Dendritic cell treated with granulocyte-macrophage colony-stimulating factor and Interleukin-4, amounts not matched to agents 40 ng/mL and 50 ng/mL, for 4 days (primary cell): ENCODE measurements around the gene SLC22A3.
"Not testable (repeated sequence)": the region's sequence is repeated elsewhere in the genome, so short reads cannot be mapped to it uniquely, and the experiment has no call there.

Experiments
- H3K27ac Mint-ChIP-seq: one replicate; pipeline ENCODE4 v1.8.0; 2022; ENCODE audit warnings: mild to moderate bottlenecking, mixed read lengths
- H3K27me3 Mint-ChIP-seq: one replicate; pipeline ENCODE4 v1.8.0; 2022; ENCODE audit warnings: mild to moderate bottlenecking, mixed read lengths
- H3K36me3 Mint-ChIP-seq: one replicate; pipeline ENCODE4 v1.8.0; 2022; ENCODE audit warnings: low read depth, mixed read lengths
- H3K4me1 Mint-ChIP-seq: one replicate; pipeline ENCODE4 v1.8.0; 2022; ENCODE audit warnings: low read depth, mixed read lengths
- H3K4me3 Mint-ChIP-seq: one replicate; pipeline ENCODE4 v1.8.0; 2022; ENCODE audit warnings: mild to moderate bottlenecking, moderate library complexity, mixed read lengths
- H3K9me3 Mint-ChIP-seq: one replicate; pipeline ENCODE4 v1.8.0; 2022; ENCODE audit warnings: mixed read lengths
- intact Hi-C: fragments of 100-400 bp; cut with micrococcal nuclease; formaldehyde crosslinking; loops from one replicate; pipeline ENCODE4 v1.15.0; 2022

The SLC22A3 gene

GRCh38 chr6:160462116-160462515 lies 113.9 kb downstream of the SLC22A3 start:
- intact Hi-C loops: no loop called here
- H3K4me1 Mint-ChIP-seq: peaks cover 54% of the 10 kb centered on the region
- H3K4me3 Mint-ChIP-seq: no peak overlapping the region
- no peak overlapping the region for H3K27ac Mint-ChIP-seq
- H3K27me3 Mint-ChIP-seq: peaks cover 33% of the 10 kb centered on the region
- H3K9me3 Mint-ChIP-seq: no peaks in the 10 kb centered on the region
- H3K36me3 Mint-ChIP-seq: no peaks in the 10 kb centered on the region

- Mint-ChIP-seq H3K9me3 (no peaks in the 10 kb centered on the region), H3K36me3 (no peaks in the 10 kb centered on the region), H3K4me3 (no peak overlapping the region), H3K27ac (no peak overlapping the region), H3K27me3 (peaks cover 37% of the 10 kb centered on the region), H3K4me1 (peaks cover 50% of the 10 kb centered on the region)
- intact Hi-C loops: no loop called here
Observed at GRCh38 chr6:160462551-160463109, 114.5 kb downstream of the SLC22A3 start.

- no peaks in the 10 kb centered on the region for H3K36me3 Mint-ChIP-seq
- peaks cover 50% of the 10 kb centered on the region for H3K27me3 Mint-ChIP-seq
- H3K4me1 Mint-ChIP-seq: peaks cover 35% of the 10 kb centered on the region
- no peaks in the 10 kb centered on the region for H3K9me3 Mint-ChIP-seq
- H3K27ac Mint-ChIP-seq: no peak overlapping the region
- intact Hi-C loops: no loop called here
- no peak overlapping the region for H3K4me3 Mint-ChIP-seq
Observed at GRCh38 chr6:160464744-160465143, 116.6 kb downstream of the SLC22A3 start.

- H3K9me3 Mint-ChIP-seq, H3K27ac Mint-ChIP-seq, H3K36me3 Mint-ChIP-seq, intact Hi-C loops, H3K4me3 Mint-ChIP-seq: not testable (repeated sequence)
- peaks cover 56% of the 10 kb centered on the region for H3K27me3 Mint-ChIP-seq
- H3K4me1 Mint-ChIP-seq: peaks cover 11% of the 10 kb centered on the region
Observed at GRCh38 chr6:160467261-160467871, 119.2 kb downstream of the SLC22A3 start.

GRCh38 chr6:160469153-160469552 lies 121.0 kb downstream of the SLC22A3 start:
- no peak overlapping the region for H3K4me3 Mint-ChIP-seq
- no peaks in the 10 kb centered on the region for H3K4me1 Mint-ChIP-seq
- peaks cover 46% of the 10 kb centered on the region for H3K27me3 Mint-ChIP-seq
- intact Hi-C loops: no loop called here
- no peak overlapping the region for H3K27ac Mint-ChIP-seq
- no peaks in the 10 kb centered on the region for H3K36me3 Mint-ChIP-seq
- no peaks in the 10 kb centered on the region for H3K9me3 Mint-ChIP-seq

GRCh38 chr6:160476056-160476455 lies 127.9 kb downstream of the SLC22A3 start:
- H3K4me3 Mint-ChIP-seq: not testable (repeated sequence)

GRCh38 chr6:160477072-160477471 lies 128.9 kb downstream of the SLC22A3 start:
- H3K4me3 Mint-ChIP-seq, H3K9me3 Mint-ChIP-seq, H3K36me3 Mint-ChIP-seq, intact Hi-C loops, H3K27ac Mint-ChIP-seq, H3K4me1 Mint-ChIP-seq, H3K27me3 Mint-ChIP-seq: not testable (repeated sequence)

More at GRCh38 chr6:160476056-160476455, 127.9 kb downstream of the SLC22A3 start:
- intact Hi-C loops, H3K27ac Mint-ChIP-seq, H3K9me3 Mint-ChIP-seq, H3K4me1 Mint-ChIP-seq, H3K36me3 Mint-ChIP-seq: not testable (repeated sequence)
- H3K27me3 Mint-ChIP-seq: peaks cover 11% of the 10 kb centered on the region

GRCh38 chr6:160477901-160478300 lies 129.7 kb downstream of the SLC22A3 start:
- Mint-ChIP-seq H3K4me3 (no peak overlapping the region), H3K27ac (no peak overlapping the region), H3K27me3 (peaks cover 9% of the 10 kb centered on the region), H3K9me3 (peaks cover 13% of the 10 kb centered on the region), H3K4me1 (no peaks in the 10 kb centered on the region), H3K36me3 (no peaks in the 10 kb centered on the region)
- intact Hi-C loops: no loop called here

GRCh38 chr6:160487116-160487515 lies 138.9 kb downstream of the SLC22A3 start:
- Mint-ChIP-seq H3K9me3 (peaks cover 8% of the 10 kb centered on the region), H3K27ac (no peak overlapping the region), H3K36me3 (no peaks in the 10 kb centered on the region), H3K27me3 (peaks cover 2% of the 10 kb centered on the region), H3K4me1 (no peaks in the 10 kb centered on the region), H3K4me3 (no peak overlapping the region)
- intact Hi-C loops: no loop called here

GRCh38 chr6:160489091-160489490 lies 140.9 kb downstream of the SLC22A3 start:
- Mint-ChIP-seq H3K4me1 (no peaks in the 10 kb centered on the region), H3K36me3 (no peaks in the 10 kb centered on the region), H3K27me3 (peaks cover 2% of the 10 kb centered on the region), H3K27ac (no peak overlapping the region), H3K4me3 (no peak overlapping the region), H3K9me3 (no peaks in the 10 kb centered on the region)
- intact Hi-C loops: no loop called here

- Mint-ChIP-seq H3K27me3 (peaks cover 1% of the 10 kb centered on the region), H3K9me3 (no peaks in the 10 kb centered on the region), H3K36me3 (no peaks in the 10 kb centered on the region), H3K4me3 (no peak overlapping the region), H3K4me1 (no peaks in the 10 kb centered on the region), H3K27ac (no peak overlapping the region)
- intact Hi-C loops: no loop called here
Observed at GRCh38 chr6:160494576-160494975, 146.4 kb downstream of the SLC22A3 start.

GRCh38 chr6:160500639-160501038 lies 152.5 kb downstream of the SLC22A3 start:
- Mint-ChIP-seq H3K36me3 (no peaks in the 10 kb centered on the region), H3K4me1 (no peaks in the 10 kb centered on the region), H3K27ac (no peak overlapping the region), H3K9me3 (peaks cover 19% of the 10 kb centered on the region), H3K4me3 (no peak overlapping the region), H3K27me3 (peaks cover 1% of the 10 kb centered on the region)
- intact Hi-C loops: no loop called here
